Left lobe of liver (tissue), 2 donors: Measurements from ENCODE around the gene LMX1A. TPM values are rescaled to one million over a fixed set of nuclear protein-coding genes. Genes with fewer than 3 reads are reported as not detected.
A peak's percentile ranks its signal among the peaks of the same experiment; 100 is the strongest.

Experiments used
- ATAC-seq: fragments of 200-7000 bp; cut with Tn5 transposase; one replicate; pipeline ENCODE4 v1.9.1; 2020; ENCODE audit warnings: mild to moderate bottlenecking, moderate library complexity
- DNase-seq: peaks from one replicate; pipeline ENCODE4 v3.0.0-alpha.2; 2020; ENCODE audit warnings: low spot score
- total RNA-seq: library from RNA; stranded (reverse); gene quantifications from one replicate; pipeline ENCODE4 v1.2.1, GENCODE V29; 2021
- donor health status: DM: no; HTN: no; CAD: no; lungs with moderate emphysema.
- donor health status: DM: no; HTN: yes; CAD: no.

The LMX1A gene
- not detected for total RNA-seq

- ATAC-seq (peak; percentile 83), DNase-seq (no peak)
Measured at GRCh38 chr1:165355977-165356811, at the start of gene LMX1A. Gene LMX1A, minus strand, starts transcription at chr1:165356715. Its CDS starts 1,156 bp downstream, at chr1:165355559.

- ATAC-seq (peak; percentile 96), DNase-seq (peak; percentile 55)
Measured at GRCh38 chr1:165403835-165404482, 47.4 kb upstream of the LMX1A start.

- DNase-seq, result no peak
- no peak for ATAC-seq
Measured at GRCh38 chr1:165402517-165403111, 46.1 kb upstream of the LMX1A start.

- no peak for DNase-seq
- no peak for ATAC-seq
Measured at GRCh38 chr1:165397944-165398343, 41.4 kb upstream of the LMX1A start.

DNA sequence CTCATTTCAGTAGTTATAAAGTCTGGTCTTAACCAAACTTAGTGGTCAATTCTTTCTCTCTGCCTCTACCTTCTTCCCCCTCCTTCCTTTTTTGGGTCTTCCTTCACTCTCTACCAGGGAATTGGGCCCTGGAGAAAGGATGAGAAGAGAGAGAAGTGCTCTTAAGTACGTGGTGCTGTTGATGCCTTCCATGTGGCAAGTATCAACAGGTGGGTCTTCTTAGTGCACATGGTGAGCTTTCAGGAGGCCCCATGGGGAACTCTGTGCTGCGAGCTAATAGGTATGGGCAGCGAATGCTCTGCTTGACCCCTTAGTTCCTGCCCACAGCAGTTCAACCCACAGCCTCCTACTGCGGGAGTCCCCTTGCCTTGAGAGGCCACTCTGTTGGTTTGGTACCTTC is 39.4 kb upstream of the LMX1A start:
- no peak for ATAC-seq

DNA sequence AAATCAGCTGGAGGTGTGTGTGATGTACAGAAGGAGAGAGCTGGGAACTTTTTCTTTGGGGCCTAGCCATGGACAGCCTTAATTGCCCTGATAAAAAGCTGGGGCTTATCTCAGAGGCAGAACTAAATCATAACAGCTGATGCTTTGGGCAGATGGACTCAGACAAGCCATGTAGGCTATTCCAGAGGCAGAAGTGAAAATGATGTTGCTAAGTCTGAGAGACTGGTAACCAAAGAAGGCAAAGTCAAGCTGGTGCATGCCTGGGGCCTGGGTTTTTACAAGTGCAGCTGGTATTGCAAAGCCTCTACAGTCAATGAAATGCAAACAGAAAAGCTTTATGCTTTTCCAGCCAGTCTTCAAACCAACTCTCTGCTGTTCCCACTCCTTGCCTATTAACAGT is 39.0 kb upstream of the LMX1A start:
- ATAC-seq, result no peak
- DNase-seq, result no peak

More for the DNA sequence above, 39.4 kb upstream of the LMX1A start:
- DNase-seq, result no peak

- DNase-seq (peak; percentile 72), ATAC-seq (peak; percentile 99)
Measured at GRCh38 chr1:165392634-165393571, 36.4 kb upstream of the LMX1A start.

GRCh38 chr1:165389609-165390008 is 33.1 kb upstream of the LMX1A start:
- DNase-seq (no peak), ATAC-seq (no peak)

DNA sequence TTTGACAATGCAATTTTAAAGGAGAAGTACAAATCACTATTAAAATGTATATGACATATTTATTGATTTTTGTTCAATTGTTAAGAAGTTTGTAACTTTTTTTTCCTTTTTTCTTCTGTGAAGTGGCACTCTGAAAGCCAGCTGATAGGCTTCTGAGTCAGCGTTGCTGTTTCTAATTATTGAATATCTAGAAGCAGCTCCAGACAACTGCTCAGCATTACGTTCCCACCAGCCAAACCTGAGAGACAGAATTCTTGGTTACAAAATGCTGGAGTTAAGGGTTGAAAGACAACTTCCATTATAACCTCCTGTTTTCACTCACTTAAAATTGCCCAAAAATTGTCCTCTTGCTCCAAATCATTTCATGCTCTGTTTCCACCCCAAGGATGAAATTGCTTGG is 31.4 kb upstream of the LMX1A start:
- DNase-seq, result no peak
- no peak for ATAC-seq

GRCh38 chr1:165387505-165387904 is 31.0 kb upstream of the LMX1A start:
- ATAC-seq (no peak), DNase-seq (no peak)

DNA sequence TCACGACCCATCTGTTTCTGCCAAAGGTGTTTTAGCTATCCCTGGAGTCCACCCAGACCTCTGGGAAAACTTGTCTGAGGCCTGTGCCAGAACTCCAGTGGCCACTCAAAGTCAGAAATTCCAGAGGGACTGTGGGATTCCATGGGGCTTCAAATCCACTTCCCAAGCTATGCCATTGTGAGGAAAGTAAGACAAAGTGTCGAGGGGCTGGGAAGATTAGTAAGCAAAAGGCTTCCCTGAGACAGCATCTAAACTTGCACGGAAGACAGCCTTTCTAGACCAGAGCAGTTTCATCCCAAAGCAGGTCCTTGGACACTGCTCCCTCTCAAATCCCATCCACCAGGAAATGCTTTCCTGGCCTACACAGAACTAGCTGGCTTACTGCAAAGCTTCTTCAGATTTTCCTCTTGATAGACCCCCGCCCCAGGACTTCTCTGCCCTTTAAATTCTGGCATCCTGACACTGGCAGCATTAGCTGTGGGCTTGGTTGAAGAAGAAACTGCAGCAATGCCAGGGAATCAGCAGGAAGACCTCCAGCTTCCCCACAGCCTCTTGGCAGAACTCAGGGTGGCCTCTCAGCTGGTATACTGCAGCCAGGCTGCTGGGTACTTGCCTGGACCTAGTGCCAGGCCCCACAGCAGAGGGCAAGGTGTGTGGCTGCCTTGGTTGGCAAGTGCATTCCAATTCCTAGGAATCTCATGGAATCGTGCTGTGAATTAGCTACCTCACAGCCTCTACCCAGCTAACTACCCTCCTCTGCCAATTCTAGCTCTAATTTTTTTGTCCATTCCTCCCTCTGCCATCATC is 27.3 kb upstream of the LMX1A start:
- DNase-seq, result no peak
- ATAC-seq, result no peak

DNA sequence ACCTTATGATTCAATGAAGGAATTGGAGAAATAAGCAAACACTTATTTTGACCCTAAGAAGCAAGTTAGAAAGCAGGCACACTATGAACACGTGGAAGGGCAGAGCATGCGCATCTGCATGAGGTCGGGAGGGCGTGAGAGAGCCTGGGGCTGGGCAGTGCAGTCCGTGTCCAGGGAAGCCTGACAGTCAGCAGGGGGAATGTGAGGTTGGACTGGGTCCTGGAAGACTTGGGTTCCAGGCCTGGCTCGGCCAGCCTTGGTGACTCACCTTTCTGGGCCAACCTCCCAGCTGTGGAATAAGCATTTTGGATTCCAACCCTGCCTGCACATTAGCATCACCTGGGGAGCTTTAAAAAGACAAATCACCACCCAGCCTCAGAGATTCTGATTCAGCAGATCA is 26.6 kb upstream of the LMX1A start:
- no peak for ATAC-seq
- no peak for DNase-seq

- DNase-seq (no peak), ATAC-seq (no peak)
Measured at GRCh38 chr1:165381745-165382505, 25.4 kb upstream of the LMX1A start.

DNA sequence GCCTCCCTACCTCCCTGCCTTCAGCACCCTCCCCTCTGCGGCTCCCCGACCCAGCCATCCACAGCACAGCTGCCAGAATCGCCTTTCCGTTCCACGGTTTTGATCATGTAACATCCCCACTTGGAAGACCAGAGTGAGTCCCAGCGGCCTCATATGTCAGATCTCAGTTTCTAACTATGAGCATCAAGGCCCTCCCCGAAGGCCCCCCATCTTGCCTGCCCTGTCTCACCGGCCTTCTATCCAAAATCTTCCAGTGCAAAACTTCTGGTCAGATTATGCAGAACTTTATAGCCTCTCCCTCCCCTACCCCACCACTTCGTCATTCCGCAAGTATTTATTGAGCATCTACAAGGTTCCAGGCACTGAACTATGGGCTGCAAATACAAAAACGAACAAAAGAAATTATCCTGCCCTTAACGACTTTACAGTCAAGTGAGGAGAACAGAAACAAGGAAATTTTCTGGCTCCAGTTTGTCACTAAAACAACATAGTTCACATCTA is 20.3 kb upstream of the LMX1A start:
- DNase-seq, result no peak
- ATAC-seq, result no peak

DNA sequence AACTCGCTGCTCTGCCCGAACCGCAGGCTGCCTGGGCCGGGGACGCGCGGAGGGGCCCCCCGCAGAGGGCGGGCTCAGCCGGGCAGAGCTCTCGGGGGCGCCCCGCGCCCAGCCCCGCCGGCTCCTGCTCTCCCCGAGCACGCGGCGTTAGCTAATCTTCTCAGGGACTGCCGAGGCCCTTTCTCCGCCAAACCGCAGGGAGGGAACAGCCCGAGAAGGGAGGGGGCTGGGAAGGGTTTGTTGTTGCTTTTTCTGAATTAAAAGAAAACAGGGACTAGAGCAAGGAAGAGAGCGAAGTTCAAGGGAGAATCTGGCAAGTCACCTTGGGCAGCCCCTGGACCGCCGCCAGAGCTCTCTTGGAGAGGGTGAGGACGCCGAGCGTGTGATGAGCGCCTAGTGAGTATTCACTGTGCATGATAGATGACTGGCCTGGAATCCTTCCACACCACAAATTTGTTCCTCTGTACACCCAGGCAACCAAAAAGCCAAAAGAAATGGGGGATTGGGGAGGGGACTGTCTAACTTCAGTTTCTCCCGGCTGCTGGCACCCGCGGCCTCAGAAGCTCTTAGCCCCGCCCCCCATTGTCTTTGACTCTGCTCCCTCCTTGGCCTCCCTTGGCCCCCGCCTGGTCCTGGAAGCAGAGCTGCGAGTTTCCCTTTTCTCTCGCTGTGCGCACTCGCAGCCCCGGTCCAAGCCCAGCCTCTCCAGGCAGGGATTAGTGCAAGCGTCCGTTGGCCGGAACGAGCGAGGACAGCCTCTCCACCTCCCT is 19.7 kb upstream of the LMX1A start:
- DNase-seq, result peak; percentile 53
- peak; percentile 83 for ATAC-seq

GRCh38 chr1:165375623-165376022 is 19.1 kb upstream of the LMX1A start:
- DNase-seq (no peak), ATAC-seq (no peak)

- no peak for DNase-seq
- no peak for ATAC-seq
Measured at GRCh38 chr1:165371588-165372225, 15.2 kb upstream of the LMX1A start.
